HL-60 (cell line): ENCODE data around the gene FSIP1.

Experiments used
- CTCF ChIP-seq: IDR thresholded peaks from one replicate; pipeline ENCODE4 v1.5.1; 2011; ENCODE audit warnings: low read length, control low read depth, inconsistent platforms; ENCODE audit not compliant: insufficient read depth
- GABPA ChIP-seq: IDR thresholded peaks from 2 replicates; pipeline ENCODE4 v1.6.1; 2012; ENCODE audit warnings: low read depth
- POLR2AphosphoS5 ChIP-seq: IDR thresholded peaks from 2 replicates; pipeline ENCODE4 v1.6.1; 2012; ENCODE audit warnings: low read depth
- REST ChIP-seq: IDR thresholded peaks from 2 replicates; pipeline ENCODE4 v1.6.1; 2012; ENCODE audit warnings: low read depth; ENCODE audit not compliant: insufficient replicate concordance

- TF ChIP-seq POLR2AphosphoS5 = no peak
- TF ChIP-seq REST = no peak
- TF ChIP-seq CTCF = no peak
- TF ChIP-seq GABPA = no peak
Observed at GRCh38 chr15:39828374-39828931, 45.8 kb upstream of the FSIP1 start.
